Measurements from ENCODE around the gene IRF3.

The IRF3 gene

DNA sequence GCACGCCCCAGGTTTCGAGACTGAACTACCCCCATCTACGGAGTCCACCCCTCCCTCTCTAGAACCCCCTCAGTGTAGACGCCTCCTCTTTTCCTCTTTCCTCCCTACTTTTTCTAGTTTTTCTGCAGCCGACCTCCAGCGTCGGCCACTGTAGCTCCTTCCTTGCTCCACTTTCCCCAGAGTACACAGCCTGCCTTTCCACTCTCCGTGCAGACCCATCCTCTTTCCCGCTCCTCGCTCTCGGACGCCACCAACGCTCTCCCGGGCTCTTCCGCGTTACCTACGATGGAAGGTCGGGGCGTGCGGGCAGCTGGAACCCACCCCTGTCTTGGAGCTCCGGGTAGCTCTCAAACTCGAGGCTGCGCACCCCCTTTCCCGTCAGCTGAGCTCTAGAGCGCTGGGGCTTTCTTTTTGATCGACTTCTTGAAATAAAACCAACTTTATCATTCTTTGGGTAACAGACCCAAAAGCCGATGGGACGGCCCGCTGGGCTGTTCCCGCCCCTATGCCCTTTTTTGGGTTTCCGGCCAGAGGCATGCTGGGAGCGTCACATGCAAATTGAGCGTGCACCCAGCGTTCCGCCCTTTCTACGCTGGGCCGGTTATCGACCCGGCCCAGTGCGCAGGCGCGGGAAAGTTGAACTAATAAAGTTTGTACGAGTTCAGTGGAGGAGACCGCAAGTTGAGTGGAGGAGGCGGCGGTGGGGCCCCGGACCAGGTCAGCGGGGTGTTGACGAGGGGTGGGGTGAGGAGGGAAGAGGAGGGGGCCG, at the start of gene IRF3, which contains the start of gene BCL2L12:
Gene IRF3 (minus strand): TSS at position 507 of the 769 bp plus-strand sequence. CDS start 1,019 bp downstream, outside the sequence.
Gene BCL2L12 (plus strand): TSS at position 583 of the 769 bp plus-strand sequence. CDS start 760 bp downstream, outside the sequence.
- peak; percentile 98 to 100 for DNase-seq (ENCODE audit: low read depth in 2 of 2)

GRCh38 chr19:49713236-49713845, 47.7 kb upstream of the IRF3 start:
- DNase-seq (ENCODE audit: low read depth in 2 of 2) = no peak

DNA sequence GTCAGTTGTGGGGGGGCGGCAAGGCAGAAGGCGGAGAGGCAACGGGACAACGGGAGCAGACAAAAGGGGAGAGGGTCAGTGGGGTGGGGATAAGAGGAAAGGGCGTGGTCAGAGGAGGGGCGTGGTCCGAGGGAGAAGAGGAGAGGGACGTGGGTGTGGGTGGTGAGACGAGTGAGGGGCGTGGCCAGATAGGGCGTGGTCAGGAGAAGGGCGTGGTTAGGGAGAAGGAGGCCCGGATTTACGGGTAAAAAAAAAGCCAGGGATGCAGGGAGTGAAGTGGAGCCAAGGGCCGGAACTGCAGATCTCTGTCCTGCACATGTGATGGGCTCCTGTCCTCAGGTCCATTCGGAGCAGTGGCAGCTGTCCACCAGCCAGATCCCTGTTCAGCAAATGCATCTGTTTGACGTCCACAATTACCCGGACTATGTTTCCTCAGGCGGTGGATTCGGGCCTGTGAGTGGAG, 46.8 kb upstream of the IRF3 start:
- no peak for DNase-seq (ENCODE audit: low read depth in 2 of 2)

- no peak for DNase-seq (ENCODE audit: low read depth in 2 of 2)
These were observed 44.8 kb upstream of the IRF3 start for GRCh38 chr19:49710372-49710951.

- DNase-seq (ENCODE audit: low read depth in 2 of 2) = no peak
These were observed 40.3 kb upstream of the IRF3 start for GRCh38 chr19:49705919-49706318.

- no peak for DNase-seq (ENCODE audit: low read depth in 2 of 2)
These were observed 39.4 kb upstream of the IRF3 start for GRCh38 chr19:49704888-49705642.

GRCh38 chr19:49701271-49701786, 35.7 kb upstream of the IRF3 start:
- DNase-seq (ENCODE audit: low read depth in 2 of 2) = no peak

- DNase-seq (ENCODE audit: low read depth in 2 of 2) = no peak
These were observed 34.9 kb upstream of the IRF3 start for GRCh38 chr19:49700563-49700962.

- no peak for DNase-seq (ENCODE audit: low read depth in 2 of 2)
These were observed 33.7 kb upstream of the IRF3 start for GRCh38 chr19:49699364-49699763.

DNA sequence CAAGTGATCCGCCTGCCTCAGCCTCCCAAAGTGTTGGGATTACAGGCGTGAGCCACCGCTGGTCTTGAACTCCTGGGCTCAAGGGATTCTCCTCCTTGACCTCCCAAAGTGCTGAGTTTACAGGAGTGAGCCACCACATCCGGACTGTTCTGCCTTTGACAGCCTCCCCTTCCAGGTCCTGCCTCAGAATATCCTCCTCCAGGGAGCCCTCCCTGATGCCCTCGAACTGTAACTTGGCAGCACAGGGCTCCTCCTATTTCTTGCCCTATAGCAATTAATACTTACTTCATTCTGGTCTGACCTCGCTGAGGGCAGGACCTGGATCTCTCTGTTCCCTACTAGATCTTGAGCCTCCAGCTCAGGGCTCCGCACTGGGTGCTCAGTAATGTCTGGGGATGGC, 31.2 kb upstream of the IRF3 start:
- no peak for DNase-seq (ENCODE audit: low read depth in 2 of 2)

GRCh38 chr19:49696115-49696514, 30.5 kb upstream of the IRF3 start:
- DNase-seq (ENCODE audit: low read depth in 2 of 2) = no peak

GRCh38 chr19:49692147-49692506, 26.5 kb upstream of the IRF3 start:
- no peak for DNase-seq (ENCODE audit: low read depth in 2 of 2)

DNA sequence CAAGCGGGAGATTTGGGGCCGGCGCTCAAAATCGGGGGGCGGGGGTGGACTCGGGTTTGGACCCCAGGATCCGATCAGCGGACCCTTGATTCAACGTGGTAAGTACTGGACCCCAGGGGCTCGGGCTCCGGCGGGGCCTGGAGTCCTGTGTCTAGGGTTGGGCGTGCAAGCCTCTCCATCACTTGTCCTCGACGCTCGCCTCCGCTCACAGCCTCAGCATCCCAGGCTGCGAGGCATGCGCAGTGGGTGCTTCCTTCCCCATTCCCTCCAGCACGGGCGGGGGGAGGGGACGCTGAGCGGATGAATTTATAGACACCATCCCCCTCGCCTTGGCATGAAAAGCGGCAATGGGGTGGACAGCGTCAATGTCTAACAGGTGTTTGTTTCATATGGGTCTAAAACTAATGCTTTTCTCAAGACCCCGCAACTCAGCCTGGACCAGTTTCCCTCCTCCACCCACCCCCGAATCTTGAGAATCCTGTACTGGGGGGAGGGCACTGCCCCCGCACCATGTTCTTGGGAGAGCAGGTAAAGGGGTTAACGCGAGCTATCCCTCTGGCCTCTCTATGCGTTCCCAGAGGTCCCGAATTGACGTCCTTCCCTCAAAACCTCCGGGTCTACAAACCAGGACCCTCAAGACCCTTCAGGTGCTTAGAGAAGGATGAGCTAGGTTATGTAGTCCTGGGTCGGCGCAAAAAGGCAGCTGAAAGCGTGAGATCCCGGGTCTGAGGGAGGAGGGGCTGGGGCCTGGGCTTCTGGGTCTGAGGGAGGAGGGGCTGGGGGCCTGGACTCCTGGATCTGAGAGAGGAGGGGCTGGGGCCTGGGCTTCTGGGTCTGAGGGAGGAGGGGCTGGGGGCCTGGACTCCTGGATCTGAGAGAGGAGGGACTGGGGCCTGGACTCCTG, 25.8 kb upstream of the IRF3 start:
- DNase-seq (ENCODE audit: low read depth in 2 of 2) = no peak

GRCh38 chr19:49690656-49691242, 25.1 kb upstream of the IRF3 start, which contains the start of gene CPT1C:
CPT1C (plus strand) TSS chr19:49691116; CDS start chr19:49692253, 1,137 bp downstream.
- no peak for DNase-seq (ENCODE audit: low read depth in 2 of 2)

GRCh38 chr19:49690079-49690655, 24.5 kb upstream of the IRF3 start:
- no peak for DNase-seq (ENCODE audit: low read depth in 2 of 2)

DNA sequence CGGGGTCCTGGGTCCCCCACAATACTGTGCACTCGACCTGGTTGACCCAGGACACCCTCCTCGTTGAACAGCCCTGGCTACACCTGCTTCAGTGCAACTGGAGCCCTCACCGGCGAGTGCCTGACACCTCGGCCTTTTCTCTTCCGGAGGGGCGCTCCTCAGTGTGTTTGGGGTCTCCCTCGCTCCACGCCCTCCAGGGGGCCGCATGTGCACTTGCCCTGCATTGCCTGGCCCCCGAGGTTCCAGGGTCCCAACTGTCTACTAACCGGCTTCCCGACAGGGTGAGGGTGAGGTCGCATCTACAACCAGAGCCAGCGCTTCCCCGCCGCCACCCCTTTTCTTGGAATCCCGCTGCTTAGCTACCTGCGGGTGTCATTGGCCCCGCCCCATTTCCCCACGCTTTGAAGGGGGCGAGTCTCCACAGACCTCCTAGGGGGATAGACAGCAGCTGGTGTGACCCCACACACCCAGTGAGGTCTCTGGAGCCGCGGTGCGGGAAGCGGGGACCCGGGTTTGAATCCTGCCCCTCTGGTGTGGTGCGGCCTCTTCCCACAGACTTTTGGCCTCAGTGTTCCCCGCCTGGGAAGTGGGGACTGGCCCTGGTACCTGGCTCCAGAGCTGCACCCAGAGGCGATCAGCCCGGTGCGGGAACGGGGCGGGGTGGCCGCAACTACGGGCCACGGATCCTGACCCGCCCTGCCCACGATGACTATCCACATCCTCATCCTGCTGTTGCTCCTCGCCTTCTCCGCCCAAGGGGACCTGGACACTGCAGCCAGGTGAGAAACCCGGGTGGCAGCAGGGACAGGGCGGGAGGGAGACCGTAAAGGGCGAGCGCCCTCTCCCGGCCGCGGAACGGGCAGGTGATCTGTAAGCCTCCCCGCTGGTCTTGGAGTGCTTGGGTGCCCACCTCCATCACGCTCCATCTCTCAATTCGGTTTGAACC, 23.7 kb upstream of the IRF3 start, which contains the start of gene ADM5:
Gene ADM5 (plus strand): TSS at position 462 of the 946 bp plus-strand sequence. CDS start 244 bp downstream, at position 706.
- DNase-seq (ENCODE audit: low read depth in 2 of 2) = no peak

GRCh38 chr19:49688531-49689132, 23.0 kb upstream of the IRF3 start:
- no peak for DNase-seq (ENCODE audit: low read depth in 2 of 2)
